B cell (primary cell): ENCODE measurements around the gene CFAP61. TPM values are rescaled to one million over a fixed set of nuclear protein-coding genes. Genes with fewer than 3 reads are reported as not detected.

Experiments used
- ATAC-seq: fragments of 200-7000 bp; cut with Tn5 transposase; one replicate; pipeline ENCODE4 v1.10.0; 2021; ENCODE audit warnings: low read depth, mild to moderate bottlenecking, moderate number of reproducible peaks, moderate library complexity
- CTCF ChIA-PET: fragments of 350-600 bp; sonication (Branson Sonifier 250); formaldehyde crosslinking; loops from one replicate; lab custom pipeline; 2021; ENCODE audit warnings: antibody characterized with exemption, inconsistent platforms; lab: Charles Lee
- POLR2A ChIA-PET: fragments of 350-600 bp; sonication (Branson Sonifier 250); formaldehyde crosslinking; loops from one replicate; lab custom pipeline; 2021; ENCODE audit warnings: antibody characterized with exemption; lab: Charles Lee
- DNase-seq: peaks from one replicate; pipeline ENCODE4 v3.0.0; 2013
- H2AFZ ChIP-seq: 2 replicates; pipeline ENCODE4 v1.6.1; 2012; ENCODE audit warnings: mild to moderate bottlenecking, low read depth, low read length; ENCODE audit not compliant: insufficient read depth, poor library complexity, severe bottlenecking
- H3K27ac ChIP-seq, 2 donors: 1 replicate in 1 of 2; 2 replicates in 1 of 2; pipeline ENCODE4 v1.5.1; 2012 to 2013; ENCODE audit warnings: low read length in 2 of 2, mild to moderate bottlenecking in 2 of 2, moderate library complexity in 1 of 2
- H3K27me3 ChIP-seq, 4 experiments: fragments of 200-600 bp in 1 of 4; sonication (generic) in 1 of 4; replicated peaks in 1 of 4; 1 replicate in 2 of 4; 2 replicates in 2 of 4; pipeline versions ENCODE4 v1.6.1 to v1.7.0; 2013 to 2016; ENCODE audit warnings: low read length in 3 of 4, mild to moderate bottlenecking in 2 of 4, mixed read lengths in 1 of 4, moderate library complexity in 1 of 4; ENCODE audit not compliant: insufficient read depth in 4 of 4, control insufficient read depth in 3 of 4; ENCODE audit errors: control extremely low read depth in 1 of 4
- H3K36me3 ChIP-seq, 2 experiments: replicated peaks in 1 of 2; 1 replicate in 1 of 2; 2 replicates in 1 of 2; pipeline versions ENCODE4 v1.6.1 to v1.7.1; 2013; ENCODE audit warnings: low read length in 1 of 2; ENCODE audit not compliant: insufficient read depth in 2 of 2, control insufficient read depth in 1 of 2; ENCODE audit errors: control extremely low read depth in 1 of 2, extremely low read depth in 1 of 2
- H3K4me1 ChIP-seq, 2 donors: fragments of 200-600 bp in 1 of 2; sonication (generic) in 1 of 2; 1 replicate in 1 of 2; 2 replicates in 1 of 2; pipeline versions ENCODE4 v1.5.1 to v1.6.1; 2013 to 2017; ENCODE audit warnings: low read length in 2 of 2; ENCODE audit not compliant: control insufficient read depth in 2 of 2, insufficient read depth in 2 of 2
- H3K4me2 ChIP-seq: replicated peaks from 2 replicates; pipeline ENCODE3; 2012; ENCODE audit warnings: mild to moderate bottlenecking, low read depth, low read length; ENCODE audit not compliant: poor library complexity, severe bottlenecking
- H3K4me3 ChIP-seq, 5 experiments: fragments of 200-600 bp in 1 of 5; sonication (generic) in 1 of 5; 1 replicate in 3 of 5; 2 replicates in 2 of 5; pipeline versions ENCODE4 v1.5.1 to v1.7.0; 2011 to 2016; ENCODE audit warnings: low read length in 4 of 5, mild to moderate bottlenecking in 4 of 5, low read depth in 2 of 5, control low read depth in 1 of 5, moderate library complexity in 1 of 5; ENCODE audit not compliant: insufficient read depth in 1 of 5; ENCODE audit errors: control extremely low read depth in 1 of 5, extremely low read depth in 1 of 5
- H3K79me2 ChIP-seq: fragments of 200-600 bp; sonication (generic); one replicate; pipeline ENCODE4 v1.6.0; 2016; ENCODE audit warnings: low read length; ENCODE audit not compliant: control insufficient read depth, insufficient read depth
- H3K9ac ChIP-seq: fragments of 200-600 bp; sonication (generic); 2 replicates; pipeline ENCODE4 v1.6.1; 2017; ENCODE audit warnings: mild to moderate bottlenecking, low read length, moderate library complexity
- H3K9me3 ChIP-seq, 3 donors: one replicate each; pipeline versions ENCODE4 v1.6.1 to v1.7.1; 2013; ENCODE audit warnings: low read length in 2 of 3; ENCODE audit not compliant: control insufficient read depth in 2 of 3, insufficient read depth in 1 of 3; ENCODE audit errors: control extremely low read depth in 1 of 3
- H4K20me1 ChIP-seq: 2 replicates; pipeline ENCODE4 v1.6.0; 2012; ENCODE audit warnings: mild to moderate bottlenecking, low read length; ENCODE audit not compliant: insufficient read depth, control insufficient read depth, poor library complexity, severe bottlenecking
- H3K27ac Mint-ChIP-seq: one replicate; pipeline ENCODE4 v1.8.0; 2021; ENCODE audit warnings: mixed read lengths
- H3K27me3 Mint-ChIP-seq: one replicate; pipeline ENCODE4 v1.8.0; 2021; ENCODE audit warnings: mixed read lengths
- H3K4me1 Mint-ChIP-seq: one replicate; pipeline ENCODE4 v1.8.0; 2021; ENCODE audit warnings: mixed read lengths
- H3K4me3 Mint-ChIP-seq: one replicate; pipeline ENCODE4 v1.8.0; 2021; ENCODE audit warnings: mixed read lengths
- H3K9me3 Mint-ChIP-seq: one replicate; pipeline ENCODE4 v1.8.0; 2022; ENCODE audit warnings: mixed read lengths; ENCODE audit not compliant: insufficient read depth
- EZH2 ChIP-seq: IDR thresholded peaks from 2 replicates; pipeline ENCODE4 v1.6.1; 2012; ENCODE audit warnings: borderline replicate concordance, low read depth, mild to moderate bottlenecking, moderate library complexity, low read length; ENCODE audit not compliant: insufficient read depth, poor library complexity, severe bottlenecking
- WGBS: methylation state at CpG from one replicate; pipeline ENCODE4 v1.1.5; 2013; ENCODE audit warnings: missing lambda C conversion rate; ENCODE audit not compliant: insufficient coverage; 5-methylcytosine and 5-hydroxymethylcytosine counted together
- intact Hi-C: fragments of 100-400 bp; cut with micrococcal nuclease; formaldehyde crosslinking; loops from one replicate; pipeline ENCODE4 v1.10.0; 2022
- polyA plus RNA-seq: library from polyadenylated mRNA; depleted of rRNA; stranded (reverse); fragments of >200 nt; gene quantifications from 2 replicates; pipeline ENCODE4 v1.2.3, GENCODE V29; 2012
- total RNA-seq, 2 donors: library from RNA; stranded (reverse); fragments of 120-200 nt in 1 of 2; gene quantifications; 1 replicate in 1 of 2; 2 replicates in 1 of 2; pipeline versions ENCODE4 v1.2.3 to v1.2.4, GENCODE V29; 2013 to 2022
- TF ChIP-seq, protein P1 (sequence below): fragments of 200-600 bp; IDR thresholded peaks from one replicate; pipeline ENCODE4 v1.8.0; 2022; ENCODE audit warnings: antibody characterized with exemption, mild to moderate bottlenecking

CFAP61 gene
- total and polyA plus RNA-seq, 2 donors (not counting 1 experiment from before 2014, with no cell fraction given) = not detected

DNA sequence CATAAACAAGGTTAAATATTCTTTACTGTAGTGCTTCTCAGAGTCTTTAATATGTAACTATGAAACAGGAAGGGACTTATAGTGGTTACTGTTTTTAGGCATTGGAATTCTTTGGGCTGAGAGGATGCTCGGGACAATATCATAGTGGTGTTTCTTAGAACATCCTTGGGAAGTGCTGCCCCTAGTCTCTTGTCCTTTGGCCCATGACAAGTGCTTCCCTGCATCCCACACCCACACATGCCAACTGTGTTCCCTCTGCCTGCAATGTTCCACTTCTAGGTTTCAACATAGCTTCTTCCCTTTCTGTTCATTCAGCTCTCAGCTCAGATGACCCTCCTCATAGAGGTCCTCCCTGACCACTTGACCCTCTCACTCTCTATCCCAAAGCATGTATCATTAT is 37.6 kb downstream of the CFAP61 start:
- ChIA-PET CTCF (interaction anchor here (1.3 kb wide), 1 partner anchor 481 kb away, joined by 3 read pairs; no protein-coding TSS in a partner anchor), POLR2A (no interaction called here)
- WGBS = 100% methylated on average over 1 of the region's 1 CpG
- Mint-ChIP-seq H3K4me3 (no peak overlapping the region), H3K9me3 (no peaks in the 10 kb centered on the region), H3K4me1 (no peaks in the 10 kb centered on the region), H3K27me3 (peaks cover 9% of the 10 kb centered on the region), H3K27ac (no peak overlapping the region)
- intact Hi-C loops = no loop called here
- Histone ChIP-seq H3K27me3 (peaks cover 0 to 4% (median 0%) of the 10 kb centered on the region in 4 experiments), H3K4me1 (no peaks in the 10 kb centered on the region), H3K4me3 (no peak overlapping the region), H3K27ac (no peak overlapping the region), H3K79me2 (no peaks in the 10 kb centered on the region), H4K20me1 (no peaks in the 10 kb centered on the region), H3K4me2 (no peak overlapping the region), H3K9ac (no peak overlapping the region), H2AFZ (no peak overlapping the region), H3K9me3 (no peaks in the 10 kb centered on the region), H3K36me3 (no peaks in the 10 kb centered on the region)
- DNase-seq (no peak), ATAC-seq (no peak)
- TF ChIP-seq, protein P1, sequence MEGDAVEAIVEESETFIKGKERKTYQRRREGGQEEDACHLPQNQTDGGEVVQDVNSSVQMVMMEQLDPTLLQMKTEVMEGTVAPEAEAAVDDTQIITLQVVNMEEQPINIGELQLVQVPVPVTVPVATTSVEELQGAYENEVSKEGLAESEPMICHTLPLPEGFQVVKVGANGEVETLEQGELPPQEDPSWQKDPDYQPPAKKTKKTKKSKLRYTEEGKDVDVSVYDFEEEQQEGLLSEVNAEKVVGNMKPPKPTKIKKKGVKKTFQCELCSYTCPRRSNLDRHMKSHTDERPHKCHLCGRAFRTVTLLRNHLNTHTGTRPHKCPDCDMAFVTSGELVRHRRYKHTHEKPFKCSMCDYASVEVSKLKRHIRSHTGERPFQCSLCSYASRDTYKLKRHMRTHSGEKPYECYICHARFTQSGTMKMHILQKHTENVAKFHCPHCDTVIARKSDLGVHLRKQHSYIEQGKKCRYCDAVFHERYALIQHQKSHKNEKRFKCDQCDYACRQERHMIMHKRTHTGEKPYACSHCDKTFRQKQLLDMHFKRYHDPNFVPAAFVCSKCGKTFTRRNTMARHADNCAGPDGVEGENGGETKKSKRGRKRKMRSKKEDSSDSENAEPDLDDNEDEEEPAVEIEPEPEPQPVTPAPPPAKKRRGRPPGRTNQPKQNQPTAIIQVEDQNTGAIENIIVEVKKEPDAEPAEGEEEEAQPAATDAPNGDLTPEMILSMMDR = no peak
- TF ChIP-seq EZH2 = no peak

DNA sequence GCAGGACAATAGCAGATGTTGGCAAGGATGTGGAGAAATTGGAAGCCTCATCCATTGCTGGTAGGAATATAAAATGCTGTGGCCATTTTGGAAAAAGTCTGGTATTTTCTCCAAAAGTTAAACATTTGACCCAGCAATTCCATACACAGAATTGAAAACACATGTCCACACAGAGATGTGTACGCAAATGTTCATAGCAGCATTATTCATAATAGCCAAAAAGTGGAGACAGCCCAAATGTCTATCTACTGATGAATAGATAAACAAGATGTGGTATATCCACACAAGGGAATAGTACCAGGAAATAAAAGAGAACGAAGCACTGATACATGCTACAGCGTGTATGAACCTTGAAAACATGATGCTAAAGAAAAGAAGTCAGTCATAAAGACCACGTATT is 40.5 kb downstream of the CFAP61 start:
- H2AFZ ChIP-seq = no peak overlapping the region
- H3K4me1 ChIP-seq = no peaks in the 10 kb centered on the region
- H3K4me3 ChIP-seq = no peak overlapping the region
- peaks cover 0 to 4% (median 0%) of the 10 kb centered on the region in 4 experiments for H3K27me3 ChIP-seq
- TF ChIP-seq, protein P1 = no peak
- TF ChIP-seq EZH2 = no peak
- no peaks in the 10 kb centered on the region for H3K36me3 ChIP-seq
- H3K9me3 Mint-ChIP-seq = no peaks in the 10 kb centered on the region
- H4K20me1 ChIP-seq = no peaks in the 10 kb centered on the region
- H3K4me2 ChIP-seq = no peak overlapping the region
- POLR2A ChIA-PET = no interaction called here
- intact Hi-C loops = no loop called here
- CTCF ChIA-PET = no interaction called here
- H3K27ac ChIP-seq = no peak overlapping the region
- ATAC-seq (no peak), DNase-seq (no peak)
- peaks cover 18% of the 10 kb centered on the region for H3K27me3 Mint-ChIP-seq
- H3K79me2 ChIP-seq = no peaks in the 10 kb centered on the region
- H3K4me1 Mint-ChIP-seq = no peaks in the 10 kb centered on the region
- no peaks in the 10 kb centered on the region for H3K9me3 ChIP-seq
- H3K27ac Mint-ChIP-seq = no peak overlapping the region
- WGBS = 82% methylated on average over 3 of the region's 4 CpGs
- H3K4me3 Mint-ChIP-seq = no peak overlapping the region
- H3K9ac ChIP-seq = no peak overlapping the region
